Colon (tissue), 2 donors: Measurements from ENCODE around the gene DGKB.

Source experiments
- FAIRE-seq: peaks from 2 replicates; lab custom pipeline; 2012; peaks lifted over from hg19 to GRCh38; lab: Jason Lieb, UNC
- donor health status: control.
- donor health status: control.

Gene DGKB

DNA sequence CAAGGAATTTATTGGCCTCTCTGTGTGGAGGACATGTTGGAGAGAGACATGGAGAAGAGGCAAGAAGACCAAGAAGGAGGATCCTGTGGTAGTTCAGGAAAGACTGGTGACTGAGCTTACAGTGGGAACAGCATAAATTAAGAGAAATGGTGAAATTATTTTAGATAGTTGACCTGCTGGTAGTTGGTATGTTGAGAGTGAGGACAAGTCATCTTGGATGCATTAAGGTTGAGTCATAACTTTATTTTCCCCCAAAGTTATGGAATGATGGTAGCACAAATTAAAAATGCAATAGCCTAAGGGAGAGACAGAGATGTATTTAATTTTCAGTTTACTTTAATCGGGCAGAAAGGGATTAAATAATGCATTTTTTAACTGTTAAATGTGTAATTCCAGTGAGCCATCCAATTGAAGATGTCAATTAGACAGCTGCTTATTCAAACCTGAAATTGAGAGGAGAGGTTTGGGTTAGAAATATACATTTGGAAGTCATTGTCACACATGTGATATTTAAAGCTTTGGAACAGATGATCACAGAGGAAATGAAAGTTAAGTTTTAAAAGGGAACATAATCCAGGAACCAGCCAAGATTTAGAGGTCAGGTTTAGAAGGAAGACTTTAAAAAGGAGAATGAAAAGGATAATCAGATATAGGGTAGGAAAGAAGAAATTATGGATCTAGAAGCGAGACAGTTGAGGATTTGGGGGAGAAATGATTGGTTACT lies 80.6 kb downstream of the DGKB start:
- FAIRE-seq, result no peak

DNA sequence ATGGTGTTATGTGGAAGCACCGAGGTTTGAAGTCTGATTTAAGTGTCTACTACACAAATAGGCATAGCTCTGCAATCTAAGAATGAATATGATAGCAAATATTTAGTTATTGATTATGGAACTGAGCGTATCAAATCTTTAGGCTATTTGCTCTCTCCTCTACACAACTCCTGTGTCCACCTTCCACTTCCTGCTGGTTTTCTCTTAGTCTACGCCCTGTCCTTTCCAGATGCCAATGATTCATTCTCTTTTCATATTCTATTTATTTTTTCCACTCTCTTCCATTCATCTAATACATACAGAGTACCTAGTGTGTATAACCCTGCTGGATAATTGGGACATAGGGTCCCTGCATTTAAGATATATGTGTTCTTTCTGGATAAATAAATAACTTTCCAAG lies 83.7 kb downstream of the DGKB start:
- FAIRE-seq, result no peak

DNA sequence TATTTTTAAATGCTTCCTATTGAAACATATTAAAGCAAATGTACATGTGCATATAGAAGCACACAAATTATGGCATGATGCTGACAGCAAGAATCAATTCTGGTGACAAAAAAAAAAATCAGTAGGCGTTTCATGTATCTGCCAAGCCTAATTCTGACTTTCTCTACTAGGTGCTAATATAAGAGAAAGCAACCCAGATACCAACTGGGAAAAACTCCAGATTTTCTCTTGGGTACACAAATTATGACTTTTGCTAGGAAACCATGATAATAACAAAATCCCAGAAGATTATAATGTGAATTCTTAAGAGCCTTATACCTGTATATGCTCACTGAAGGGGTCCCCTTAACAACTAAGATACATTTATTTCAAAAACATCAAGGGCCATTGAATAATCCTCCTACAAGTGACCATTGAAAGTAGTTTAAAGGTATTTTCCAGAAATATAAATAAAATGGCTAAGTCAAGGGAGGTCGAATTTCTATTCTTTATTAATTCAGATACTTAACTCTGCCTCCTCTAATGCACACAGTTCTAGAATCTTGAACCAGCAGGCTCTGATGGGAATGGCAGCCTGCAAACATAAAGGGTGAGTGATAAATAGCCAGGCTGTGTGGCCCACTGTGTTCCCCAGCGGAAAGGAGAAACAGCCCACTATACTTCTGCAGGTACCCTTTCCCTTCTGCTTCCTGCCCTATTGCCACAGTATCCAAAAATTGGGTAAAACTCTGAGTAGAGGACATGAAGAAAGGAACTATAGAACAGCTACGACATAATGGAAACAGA lies 84.5 kb downstream of the DGKB start:
- no peak for FAIRE-seq

DNA sequence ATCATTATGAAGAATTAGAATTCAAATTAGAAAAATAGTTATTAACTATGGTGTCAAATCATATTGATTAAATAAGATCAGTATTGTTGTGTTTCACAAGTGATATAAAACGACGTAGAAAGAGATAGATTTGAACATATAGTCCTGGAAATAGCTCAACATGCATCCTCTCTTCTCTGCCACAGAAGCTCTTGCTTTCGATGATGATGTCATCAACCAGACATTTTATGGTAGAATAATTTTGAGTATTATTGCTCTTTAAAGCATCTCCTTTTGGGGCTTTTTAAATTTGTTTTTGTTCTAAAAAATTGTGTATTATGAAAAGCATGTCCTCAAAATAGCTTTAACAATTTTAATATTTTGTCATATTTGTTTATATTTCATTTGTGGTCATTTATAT lies 95.0 kb downstream of the DGKB start:
- no peak for FAIRE-seq

- FAIRE-seq, result no peak
Measured at GRCh38 chr7:14806891-14807290, 95.7 kb downstream of the DGKB start.

GRCh38 chr7:14805105-14805719 lies 97.3 kb downstream of the DGKB start:
- FAIRE-seq, result no peak

- no peak for FAIRE-seq
Measured at GRCh38 chr7:14800664-14801063, 101.9 kb downstream of the DGKB start.

GRCh38 chr7:14793151-14793550 lies 109.4 kb downstream of the DGKB start:
- no peak for FAIRE-seq

GRCh38 chr7:14787551-14787950 lies 115.0 kb downstream of the DGKB start:
- no peak for FAIRE-seq

GRCh38 chr7:14786314-14786895 lies 116.1 kb downstream of the DGKB start:
- FAIRE-seq, result no peak

GRCh38 chr7:14777806-14778205 lies 124.7 kb downstream of the DGKB start:
- FAIRE-seq, result no peak

DNA sequence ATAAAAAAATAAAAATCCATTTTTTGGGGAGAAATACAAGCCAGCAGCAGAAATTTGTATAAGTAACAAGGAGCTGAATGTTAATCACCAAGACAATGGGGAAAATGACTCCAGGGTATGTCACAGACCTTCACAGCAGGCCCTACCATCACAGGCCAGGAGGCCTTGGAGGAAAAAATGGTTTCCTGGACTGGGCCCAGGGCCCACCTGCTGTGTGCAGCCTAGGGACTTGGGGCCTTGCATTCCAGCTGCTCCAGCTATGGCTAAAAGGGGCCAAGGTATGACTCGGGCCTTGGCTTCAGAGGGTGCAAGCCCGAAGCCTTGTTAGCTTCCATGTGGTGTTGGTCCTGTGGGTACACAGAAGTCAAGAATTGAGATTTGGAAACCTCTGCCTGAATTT lies 126.3 kb downstream of the DGKB start:
- FAIRE-seq, result no peak

DNA sequence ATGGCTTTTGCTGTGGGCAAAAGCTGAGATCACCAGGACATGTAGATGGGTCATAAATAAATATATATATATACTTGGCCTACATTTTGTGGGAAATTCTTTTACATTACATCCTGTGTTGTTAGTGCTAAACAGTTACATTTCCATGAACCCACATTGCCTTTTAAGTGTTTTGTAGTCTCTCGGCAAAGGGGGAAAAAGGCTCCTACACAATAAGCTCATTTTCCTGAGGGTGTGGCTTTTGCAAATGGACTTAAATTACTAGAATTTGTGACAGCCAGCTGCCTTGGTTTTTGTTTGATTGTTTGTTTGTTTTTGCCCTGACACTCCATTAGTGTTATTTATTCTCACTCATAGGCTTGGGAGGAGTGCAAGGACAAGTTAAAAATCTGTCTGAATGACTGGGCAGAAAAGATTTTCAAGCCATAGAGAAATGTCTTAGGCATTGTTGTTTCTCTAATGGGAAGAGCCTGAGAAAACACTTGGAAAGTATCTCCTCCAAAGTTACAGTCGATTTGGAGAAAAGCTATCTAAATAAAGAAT lies 128.8 kb downstream of the DGKB start:
- FAIRE-seq, result no peak

- no peak for FAIRE-seq
Measured at GRCh38 chr7:14770614-14771013, 131.9 kb downstream of the DGKB start.

- FAIRE-seq, result no peak
Measured at GRCh38 chr7:14769261-14769660, 133.3 kb downstream of the DGKB start.

DNA sequence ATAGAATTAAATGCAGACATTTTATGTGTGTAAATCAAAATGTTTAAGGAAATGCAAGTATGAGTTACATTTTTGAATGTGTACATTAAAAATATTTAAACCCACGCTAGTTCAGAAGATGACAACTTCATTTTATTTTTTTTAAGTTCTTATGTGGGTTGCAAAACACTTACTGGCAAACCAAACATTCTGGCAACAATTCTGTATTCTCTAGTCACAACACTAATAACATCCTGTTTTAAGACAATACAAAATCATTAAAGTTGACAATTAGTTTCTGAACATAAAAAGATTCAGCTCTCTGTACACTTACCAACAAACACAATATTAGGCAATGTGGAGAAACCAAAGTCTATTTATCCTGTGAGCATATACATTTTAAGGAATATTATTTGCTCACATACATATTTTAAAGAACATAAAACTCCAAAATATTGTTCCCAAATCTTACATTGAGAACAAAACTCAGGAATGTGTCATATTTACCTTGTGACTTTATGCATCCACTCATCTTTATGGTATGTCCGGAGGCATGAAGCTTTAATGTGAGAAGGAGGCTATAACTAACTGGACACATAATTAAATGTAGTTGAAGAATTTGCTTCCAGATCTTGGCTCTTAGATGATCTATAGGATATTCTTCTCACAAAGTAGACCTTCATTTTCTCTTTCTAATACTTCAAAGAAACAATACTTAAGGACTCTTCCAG lies 134.7 kb downstream of the DGKB start:
- no peak for FAIRE-seq

- FAIRE-seq, result no peak
Measured at GRCh38 chr7:14766747-14767146, 135.8 kb downstream of the DGKB start.

GRCh38 chr7:14765731-14766130 lies 136.8 kb downstream of the DGKB start:
- FAIRE-seq, result no peak

GRCh38 chr7:14762561-14762960 lies 140.0 kb downstream of the DGKB start:
- no peak for FAIRE-seq

DNA sequence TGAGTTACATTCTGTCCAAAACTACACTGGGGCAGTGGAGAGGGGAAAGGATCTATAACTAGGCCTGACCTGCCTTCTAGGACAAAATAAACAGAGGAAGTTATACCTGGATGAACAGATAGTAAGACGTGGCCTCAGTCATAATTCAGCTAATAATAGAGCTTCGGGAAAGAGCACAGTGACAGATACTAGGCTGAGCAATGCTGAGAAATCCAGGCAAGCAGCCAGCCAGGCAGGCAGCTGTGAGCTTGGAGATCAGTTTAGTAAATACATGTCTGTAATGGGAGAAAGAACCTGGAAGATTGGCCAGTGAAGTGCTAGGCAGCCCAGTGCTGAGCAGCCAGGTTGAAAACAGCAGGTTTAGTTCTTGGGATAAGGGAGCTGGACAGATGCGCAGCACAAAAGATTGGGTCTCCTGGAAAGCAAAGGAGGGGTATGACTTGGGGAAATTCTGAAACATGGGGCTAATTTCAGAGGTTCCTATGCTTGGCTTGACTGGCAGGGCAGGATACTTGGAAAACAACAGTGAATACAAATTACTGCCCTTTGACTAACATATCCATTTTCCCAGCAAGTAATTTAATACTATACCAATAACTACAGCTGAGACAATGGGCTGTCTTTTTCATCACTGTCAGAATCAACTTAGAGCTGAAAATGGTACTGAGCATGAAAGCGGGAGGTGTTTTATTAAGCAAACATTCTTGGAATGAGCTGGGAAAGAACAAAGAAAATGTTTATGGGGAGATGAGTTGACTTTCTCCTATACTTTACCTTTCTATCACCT lies 140.8 kb downstream of the DGKB start:
- FAIRE-seq, result no peak
